GM23248 (cell line): ENCODE data around the gene FOXL3. TPM values are rescaled to one million over a fixed set of nuclear protein-coding genes. Genes with fewer than 3 reads are reported as not detected.
"Not testable (repeated sequence)": the region's sequence is repeated elsewhere in the genome, so short reads cannot be mapped to it uniquely, and the experiment has no call there.

Experiments
- DNase-seq: peaks from one replicate; pipeline ENCODE4 v3.0.0-alpha.2; 2015
- H2AFZ ChIP-seq: fragments of 200-600 bp; sonication (generic); 2 replicates; pipeline ENCODE4 v1.6.1; 2016; ENCODE audit warnings: antibody characterized with exemption
- H3F3A ChIP-seq: fragments of 200-600 bp; sonication (generic); 2 replicates; pipeline ENCODE4 v1.6.1; 2016; ENCODE audit warnings: mild to moderate bottlenecking, antibody characterized with exemption, mixed run types; ENCODE audit not compliant: insufficient read depth
- H3K27ac ChIP-seq: fragments of 200-600 bp; sonication (generic); 2 replicates; pipeline ENCODE4 v1.5.1; 2016; ENCODE audit warnings: mild to moderate bottlenecking
- H3K27me3 ChIP-seq: fragments of 200-600 bp; sonication (generic); replicated peaks from 2 replicates; pipeline ENCODE4 v1.6.1; 2016; ENCODE audit warnings: mild to moderate bottlenecking; ENCODE audit not compliant: insufficient read depth
- H3K36me3 ChIP-seq: fragments of 200-600 bp; sonication (generic); 2 replicates; pipeline ENCODE4 v1.6.1; 2016; ENCODE audit warnings: low read depth, mild to moderate bottlenecking
- H3K4me1 ChIP-seq: fragments of 200-600 bp; sonication (generic); 2 replicates; pipeline ENCODE4 v1.6.1; 2016; ENCODE audit warnings: mild to moderate bottlenecking; ENCODE audit not compliant: insufficient read depth
- H3K4me2 ChIP-seq: fragments of 200-600 bp; sonication (generic); one replicate; pipeline ENCODE4 v1.6.1; 2016; ENCODE audit warnings: mild to moderate bottlenecking; ENCODE audit not compliant: unreplicated experiment
- H3K4me3 ChIP-seq: fragments of 200-600 bp; sonication (generic); 2 replicates; pipeline ENCODE4 v1.5.1; 2016; ENCODE audit warnings: mild to moderate bottlenecking
- H3K79me2 ChIP-seq: fragments of 200-600 bp; sonication (generic); 2 replicates; pipeline ENCODE4 v1.6.1; 2016; ENCODE audit warnings: mild to moderate bottlenecking; ENCODE audit not compliant: insufficient read depth
- H3K9ac ChIP-seq: fragments of 200-600 bp; sonication (generic); 2 replicates; pipeline ENCODE4 v1.6.1; 2016; ENCODE audit warnings: mild to moderate bottlenecking
- H3K9me2 ChIP-seq: fragments of 200-600 bp; sonication (generic); 2 replicates; pipeline ENCODE4 v1.6.1; 2016; ENCODE audit warnings: mixed run types, mild to moderate bottlenecking, moderate library complexity; ENCODE audit not compliant: insufficient read depth
- H3K9me3 ChIP-seq: fragments of 200-600 bp; sonication (generic); one replicate; pipeline ENCODE4 v1.6.1; 2017; ENCODE audit warnings: low read depth
- H4K20me1 ChIP-seq: fragments of 200-600 bp; sonication (generic); 2 replicates; pipeline ENCODE4 v1.6.0; 2016; ENCODE audit not compliant: insufficient read depth
- EZH2 ChIP-seq: fragments of 200-600 bp; sonication (generic); IDR thresholded peaks from 2 replicates; pipeline ENCODE4 v1.6.1; 2018; ENCODE audit warnings: antibody characterized with exemption, mild to moderate bottlenecking; ENCODE audit not compliant: insufficient read depth, poor library complexity, severe bottlenecking
- EZH2phosphoT487 ChIP-seq: fragments of 200-600 bp; sonication (generic); IDR thresholded peaks from 2 replicates; pipeline ENCODE4 v1.6.1; 2018; ENCODE audit warnings: antibody characterized with exemption, moderate library complexity, mild to moderate bottlenecking, low read depth; ENCODE audit not compliant: insufficient read depth
- WGBS, 2 experiments: methylation state at CpG; one replicate each; pipeline ENCODE4 v1.1.6; 2015 to 2017; ENCODE audit warnings: low lambda C conversion rate in 2 of 2, low coverage in 1 of 2; ENCODE audit errors: missing lambda C conversion rate in 2 of 2; 5-methylcytosine and 5-hydroxymethylcytosine counted together
- in situ Hi-C: fragments of 300-500 bp; cut with MboI; formaldehyde crosslinking; loops from 2 replicates; pipeline ENCODE4 v1.15.0; 2020
- polyA plus RNA-seq: library from polyadenylated mRNA; unstranded; fragments of >200 nt; fragmentation: Nextera tagmentation; extraction: Ambion mirVana; gene quantifications from 2 replicates; pipeline ENCODE4 v1.2.1, GENCODE V29; 2016
- total RNA-seq: library from RNA; depleted of rRNA; stranded (reverse); fragments of >200 nt; shearing (Covaris generic); gene quantifications from 2 replicates; pipeline ENCODE4 v1.2.3, GENCODE V29; 2014; rRNA removed

FOXL3 gene
- total RNA-seq (not detected in 2 replicates), polyA plus RNA-seq (not detected in 2 replicates)

- Histone ChIP-seq H3K4me3 (no peak within 1 kb of the TSS), H4K20me1 (no peaks in the 10 kb centered on the region), H3K36me3 (no peaks in the 10 kb centered on the region), H3F3A (no peaks in the 10 kb centered on the region), H3K27ac (no peak within 1 kb of the TSS), H3K4me2 (no peak within 1 kb of the TSS), H3K27me3 (peaks cover 71% of the 10 kb centered on the region), H3K9ac (no peak within 1 kb of the TSS), H3K9me3 (no peaks in the 10 kb centered on the region), H3K4me1 (no peaks in the 10 kb centered on the region), H3K9me2 (no peaks in the 10 kb centered on the region), H2AFZ (no peak within 1 kb of the TSS), H3K79me2 (no peaks in the 10 kb centered on the region)
- in situ Hi-C loops = no loop called here
- 0 out of 2 replicates have a peak, but pooled peaks have one; percentile 8 for TF ChIP-seq EZH2phosphoT487
- TF ChIP-seq EZH2 = peak; percentile 45
- DNase-seq = no peak
- 4% methylated on average over 54 to 57 of the region's 79 CpGs for WGBS, 2 experiments
Observed at GRCh38 chr7:289756-290553, at the start of gene FOXL3. TSS of gene FOXL3 (plus strand) at chr7:290170. CDS start at chr7:290170, 0 bp downstream.

GRCh38 chr7:240887-241421, 49.0 kb upstream of the FOXL3 start:
- Histone ChIP-seq H3K79me2 (peaks cover 18% of the 10 kb centered on the region), H3F3A (no peaks in the 10 kb centered on the region)

GRCh38 chr7:241513-241912, 48.5 kb upstream of the FOXL3 start:
- no peaks in the 10 kb centered on the region for H3K27me3 ChIP-seq
- H3K4me2 ChIP-seq = no peak overlapping the region
- no peak overlapping the region for H3K9ac ChIP-seq
- 94 to 95% methylated on average over 13 of the region's 13 CpGs for WGBS, 2 experiments
- peaks cover 13% of the 10 kb centered on the region for H3K79me2 ChIP-seq
- in situ Hi-C loops = no loop called here
- DNase-seq = no peak
- no peak overlapping the region for H2AFZ ChIP-seq
- no peak overlapping the region for H3K4me3 ChIP-seq
- H3K9me3 ChIP-seq = no peaks in the 10 kb centered on the region
- H3F3A ChIP-seq = no peaks in the 10 kb centered on the region
- no peaks in the 10 kb centered on the region for H4K20me1 ChIP-seq
- H3K9me2 ChIP-seq = no peaks in the 10 kb centered on the region
- TF ChIP-seq EZH2 (no peak), EZH2phosphoT487 (no peak)
- H3K27ac ChIP-seq = no peak overlapping the region
- no peaks in the 10 kb centered on the region for H3K36me3 ChIP-seq
- no peaks in the 10 kb centered on the region for H3K4me1 ChIP-seq

More at GRCh38 chr7:240887-241421, 49.0 kb upstream of the FOXL3 start:
- Histone ChIP-seq H3K27me3 (no peaks in the 10 kb centered on the region), H4K20me1 (no peaks in the 10 kb centered on the region), H3K9me3 (no peaks in the 10 kb centered on the region), H3K27ac (no peak overlapping the region), H3K4me2 (no peak overlapping the region), H3K36me3 (no peaks in the 10 kb centered on the region), H3K4me3 (no peak overlapping the region), H3K9ac (no peak overlapping the region), H3K9me2 (no peaks in the 10 kb centered on the region), H3K4me1 (no peaks in the 10 kb centered on the region), H2AFZ (no peak overlapping the region)
- no peak for TF ChIP-seq EZH2phosphoT487
- TF ChIP-seq EZH2 = no peak
- in situ Hi-C loops = no loop called here
- no peak for DNase-seq
- 74 to 79% methylated on average over 15 of the region's 16 CpGs for WGBS, 2 experiments

GRCh38 chr7:242826-243579, 47.0 kb upstream of the FOXL3 start:
- H3K27me3 ChIP-seq, H3K9me2 ChIP-seq, H3K9me3 ChIP-seq, DNase-seq, in situ Hi-C loops, H3K9ac ChIP-seq, H3K4me3 ChIP-seq, H3K4me2 ChIP-seq, H4K20me1 ChIP-seq, H3K27ac ChIP-seq, H3F3A ChIP-seq, H3K4me1 ChIP-seq, H3K36me3 ChIP-seq, H2AFZ ChIP-seq, H3K79me2 ChIP-seq: not testable (repeated sequence)
- 94 to 95% methylated on average over 6 of the region's 21 CpGs for WGBS, 2 experiments

DNA sequence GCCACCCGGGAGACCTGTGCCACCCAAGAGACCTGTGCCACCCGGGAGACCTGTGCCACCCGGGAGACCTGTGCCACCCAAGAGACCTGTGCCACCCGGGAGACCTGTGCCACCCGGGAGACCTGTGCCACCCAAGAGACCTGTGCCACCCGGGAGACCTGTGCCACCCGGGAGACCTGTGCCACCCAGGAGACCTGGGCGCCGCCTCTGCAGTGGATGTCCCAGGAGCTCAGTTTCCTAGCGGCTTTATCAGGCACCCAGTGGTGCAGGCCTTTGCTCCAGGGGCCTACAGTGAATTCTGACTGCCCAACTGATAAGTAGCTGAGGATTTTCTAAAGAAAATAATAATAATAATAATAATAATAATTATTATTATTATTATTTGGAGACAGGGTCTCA, 46.4 kb upstream of the FOXL3 start:
- H3K79me2 ChIP-seq, H3K9ac ChIP-seq, H3K27me3 ChIP-seq, H3K36me3 ChIP-seq, H2AFZ ChIP-seq, H4K20me1 ChIP-seq, H3K27ac ChIP-seq, DNase-seq, H3K9me3 ChIP-seq, H3F3A ChIP-seq, in situ Hi-C loops, H3K4me2 ChIP-seq, H3K9me2 ChIP-seq, H3K4me3 ChIP-seq, H3K4me1 ChIP-seq: not testable (repeated sequence)
- 100% methylated on average over 4 to 5 of the region's 10 CpGs for WGBS, 2 experiments
